Trophoblast cell (in vitro differentiated cells and primary cell): Measurements from ENCODE around the gene SSR3.

ENCODE experiments used
- DNase-seq, 2 donors: peaks; one replicate each; pipeline ENCODE4 v3.0.0-alpha.2; 2016
- H2AFZ ChIP-seq: 2 replicates; pipeline ENCODE4 v1.6.1; 2013; ENCODE audit warnings: low read length, moderate library complexity, mild to moderate bottlenecking; ENCODE audit not compliant: insufficient read depth, poor library complexity
- H2AK5ac ChIP-seq: 2 replicates; pipeline ENCODE4 v1.6.1; 2013; ENCODE audit warnings: mild to moderate bottlenecking, low read length
- H2BK120ac ChIP-seq: 2 replicates; pipeline ENCODE4 v1.6.1; 2013; ENCODE audit warnings: low read length, mild to moderate bottlenecking, moderate library complexity; ENCODE audit not compliant: insufficient read depth, poor library complexity
- H2BK12ac ChIP-seq: 2 replicates; pipeline ENCODE4 v1.6.1; 2013; ENCODE audit warnings: mild to moderate bottlenecking, low read length, moderate library complexity
- H2BK5ac ChIP-seq: 2 replicates; pipeline ENCODE4 v1.6.1; 2013; ENCODE audit warnings: low read length, low read depth, moderate library complexity, mild to moderate bottlenecking; ENCODE audit not compliant: poor library complexity
- H3K14ac ChIP-seq: 2 replicates; pipeline ENCODE4 v1.6.1; 2013; ENCODE audit warnings: mild to moderate bottlenecking, low read length
- H3K18ac ChIP-seq: 2 replicates; pipeline ENCODE4 v1.6.1; 2013; ENCODE audit warnings: mild to moderate bottlenecking, low read length
- H3K23ac ChIP-seq: 2 replicates; pipeline ENCODE4 v1.6.1; 2013; ENCODE audit warnings: low read length
- H3K27ac ChIP-seq: 2 replicates; pipeline ENCODE4 v1.5.1; 2013; ENCODE audit warnings: low read depth, mild to moderate bottlenecking, inconsistent platforms, low read length, moderate library complexity
- H3K27me3 ChIP-seq: 2 replicates; pipeline ENCODE4 v1.6.1; 2013; ENCODE audit warnings: inconsistent platforms, mild to moderate bottlenecking, low read length, moderate library complexity; ENCODE audit not compliant: insufficient read depth
- H3K36me3 ChIP-seq, 2 experiments: 1 replicate in 1 of 2; 2 replicates in 1 of 2; pipeline ENCODE4 v1.6.1; 2013; ENCODE audit warnings: low read length in 2 of 2, mild to moderate bottlenecking in 2 of 2, moderate library complexity in 1 of 2; ENCODE audit not compliant: insufficient read depth in 2 of 2, control insufficient read depth in 1 of 2
- H3K4ac ChIP-seq: 2 replicates; pipeline ENCODE4 v1.6.1; 2013; ENCODE audit warnings: low read depth, mild to moderate bottlenecking, low read length, moderate library complexity
- H3K4me1 ChIP-seq, 2 experiments: 1 replicate in 1 of 2; 2 replicates in 1 of 2; pipeline ENCODE4 v1.6.1; 2013; ENCODE audit warnings: low read length in 2 of 2, mild to moderate bottlenecking in 2 of 2, moderate library complexity in 1 of 2; ENCODE audit not compliant: insufficient read depth in 2 of 2, control insufficient read depth in 1 of 2
- H3K4me2 ChIP-seq: 2 replicates; pipeline ENCODE4 v1.6.1; 2013; ENCODE audit warnings: inconsistent platforms, mild to moderate bottlenecking, low read length, moderate library complexity
- H3K4me3 ChIP-seq: 2 replicates; pipeline ENCODE4 v1.5.1; 2013; ENCODE audit warnings: mild to moderate bottlenecking, low read depth, low read length, inconsistent platforms
- H3K79me1 ChIP-seq: one replicate; pipeline ENCODE4 v1.6.1; 2013; ENCODE audit warnings: low read length
- H3K79me2 ChIP-seq: 2 replicates; pipeline ENCODE4 v1.6.1; 2013; ENCODE audit warnings: low read length, mild to moderate bottlenecking; ENCODE audit not compliant: control insufficient read depth, insufficient read depth, poor library complexity
- H3K9ac ChIP-seq: 2 replicates; pipeline ENCODE4 v1.6.1; 2013; ENCODE audit warnings: mild to moderate bottlenecking, low read length
- H3K9me3 ChIP-seq: 2 replicates; pipeline ENCODE4 v1.6.1; 2013; ENCODE audit warnings: low read depth, mild to moderate bottlenecking, control low read depth, inconsistent platforms, low read length; ENCODE audit not compliant: insufficient read depth
- H4K12ac ChIP-seq: 2 replicates; pipeline ENCODE4 v1.6.1; 2013; ENCODE audit warnings: low read depth, mild to moderate bottlenecking, low read length, moderate library complexity
- H4K8ac ChIP-seq: 2 replicates; pipeline ENCODE4 v1.6.1; 2013; ENCODE audit warnings: low read depth, mild to moderate bottlenecking, low read length, moderate library complexity
- H4K91ac ChIP-seq: one replicate; pipeline ENCODE4 v1.6.1; 2013; ENCODE audit warnings: low read depth, mild to moderate bottlenecking, low read length, moderate library complexity
- WGBS: extraction: QIAGEN DNeasy Blood & Tissue Kit; methylation state at CpG from one replicate; pipeline ENCODE4 v1.1.7; 2013; ENCODE audit warnings: missing lambda C conversion rate; ENCODE audit not compliant: insufficient read length, insufficient coverage; ENCODE audit errors: extremely low coverage; 5-methylcytosine and 5-hydroxymethylcytosine counted together

SSR3 gene

GRCh38 chr3:156516284-156516683 lies 38.6 kb downstream of the SSR3 start:
- H3K79me2 ChIP-seq = no peaks in the 10 kb centered on the region
- DNase-seq = no peak
- WGBS = no CpG with 5 or more reads among the region's 3 CpGs
- no peak overlapping the region for H4K12ac ChIP-seq
- no peaks in the 10 kb centered on the region for H3K27me3 ChIP-seq
- no peak overlapping the region for H3K4ac ChIP-seq
- no peaks in the 10 kb centered on the region for H3K9me3 ChIP-seq
- H3K4me3 ChIP-seq = no peak overlapping the region
- H4K91ac ChIP-seq = no peak overlapping the region
- H3K79me1 ChIP-seq = no peaks in the 10 kb centered on the region
- H3K27ac ChIP-seq = no peak overlapping the region
- no peak overlapping the region for H3K9ac ChIP-seq
- H2AK5ac ChIP-seq = no peak overlapping the region
- no peak overlapping the region for H3K4me2 ChIP-seq
- H4K8ac ChIP-seq = no peak overlapping the region
- H3K14ac ChIP-seq = no peak overlapping the region
- no peak overlapping the region for H2BK120ac ChIP-seq
- H2BK5ac ChIP-seq = no peak overlapping the region
- H3K18ac ChIP-seq = no peak overlapping the region
- no peaks in the 10 kb centered on the region for H3K4me1 ChIP-seq
- no peak overlapping the region for H2AFZ ChIP-seq
- no peak overlapping the region for H2BK12ac ChIP-seq
- no peaks in the 10 kb centered on the region for H3K36me3 ChIP-seq
- no peak overlapping the region for H3K23ac ChIP-seq

- no peaks in the 10 kb centered on the region for H3K27me3 ChIP-seq
- H3K4ac ChIP-seq = no peak overlapping the region
- H3K4me1 ChIP-seq = no peaks in the 10 kb centered on the region
- H3K18ac ChIP-seq = no peak overlapping the region
- no peaks in the 10 kb centered on the region for H3K9me3 ChIP-seq
- H4K8ac ChIP-seq = no peak overlapping the region
- no peak overlapping the region for H3K23ac ChIP-seq
- H3K79me1 ChIP-seq = no peaks in the 10 kb centered on the region
- no peak overlapping the region for H2BK5ac ChIP-seq
- H3K9ac ChIP-seq = no peak overlapping the region
- H4K12ac ChIP-seq = no peak overlapping the region
- no peak for DNase-seq
- H3K14ac ChIP-seq = no peak overlapping the region
- no peak overlapping the region for H3K4me3 ChIP-seq
- H3K4me2 ChIP-seq = no peak overlapping the region
- H4K91ac ChIP-seq = no peak overlapping the region
- no peaks in the 10 kb centered on the region for H3K79me2 ChIP-seq
- no peaks in the 10 kb centered on the region for H3K36me3 ChIP-seq
- H2AFZ ChIP-seq = no peak overlapping the region
- no CpG with 5 or more reads among the region's 5 CpGs for WGBS
- no peak overlapping the region for H2BK12ac ChIP-seq
- no peak overlapping the region for H3K27ac ChIP-seq
- no peak overlapping the region for H2AK5ac ChIP-seq
- no peak overlapping the region for H2BK120ac ChIP-seq
Measured at GRCh38 chr3:156513619-156514018, 41.3 kb downstream of the SSR3 start.

- no peak overlapping the region for H3K4me2 ChIP-seq
- H3K79me2 ChIP-seq = no peaks in the 10 kb centered on the region
- H3K18ac ChIP-seq = no peak overlapping the region
- no peak overlapping the region for H3K27ac ChIP-seq
- no peak overlapping the region for H2AK5ac ChIP-seq
- H4K12ac ChIP-seq = no peak overlapping the region
- no peak overlapping the region for H3K4me3 ChIP-seq
- DNase-seq = no peak
- no peak overlapping the region for H3K14ac ChIP-seq
- no peak overlapping the region for H2BK120ac ChIP-seq
- H3K4me1 ChIP-seq = no peaks in the 10 kb centered on the region
- WGBS = no CpG with 5 or more reads among the region's 2 CpGs
- H2BK5ac ChIP-seq = no peak overlapping the region
- H3K9me3 ChIP-seq = no peaks in the 10 kb centered on the region
- no peak overlapping the region for H2BK12ac ChIP-seq
- H3K79me1 ChIP-seq = no peaks in the 10 kb centered on the region
- H3K27me3 ChIP-seq = no peaks in the 10 kb centered on the region
- no peak overlapping the region for H4K91ac ChIP-seq
- H3K9ac ChIP-seq = no peak overlapping the region
- no peaks in the 10 kb centered on the region for H3K36me3 ChIP-seq
- H2AFZ ChIP-seq = no peak overlapping the region
- no peak overlapping the region for H4K8ac ChIP-seq
- no peak overlapping the region for H3K4ac ChIP-seq
- no peak overlapping the region for H3K23ac ChIP-seq
Measured at GRCh38 chr3:156511987-156512677, 42.8 kb downstream of the SSR3 start.

GRCh38 chr3:156509189-156510174 lies 45.4 kb downstream of the SSR3 start:
- no peak overlapping the region for H2BK120ac ChIP-seq
- H3K23ac ChIP-seq = no peak overlapping the region
- no peaks in the 10 kb centered on the region for H3K4me1 ChIP-seq
- WGBS = no CpG with 5 or more reads among the region's 5 CpGs
- H4K8ac ChIP-seq = no peak overlapping the region
- no peaks in the 10 kb centered on the region for H3K36me3 ChIP-seq
- no peak overlapping the region for H3K9ac ChIP-seq
- H2AFZ ChIP-seq = no peak overlapping the region
- no peak overlapping the region for H3K4me2 ChIP-seq
- H3K4me3 ChIP-seq = no peak overlapping the region
- no peaks in the 10 kb centered on the region for H3K9me3 ChIP-seq
- H3K18ac ChIP-seq = no peak overlapping the region
- H3K27ac ChIP-seq = no peak overlapping the region
- no peaks in the 10 kb centered on the region for H3K79me1 ChIP-seq
- no peak overlapping the region for H2AK5ac ChIP-seq
- no peaks in the 10 kb centered on the region for H3K27me3 ChIP-seq
- no peak overlapping the region for H3K4ac ChIP-seq
- H2BK5ac ChIP-seq = no peak overlapping the region
- no peak overlapping the region for H4K91ac ChIP-seq
- no peak overlapping the region for H3K14ac ChIP-seq
- H3K79me2 ChIP-seq = no peaks in the 10 kb centered on the region
- peak overlapping the region; percentile 40 for H2BK12ac ChIP-seq
- peak in 1 of 2 donors; percentile 86 for DNase-seq
- no peak overlapping the region for H4K12ac ChIP-seq
